Ishikawa (cell line): ENCODE data around the gene SLX9.
A peak's percentile ranks its signal among the peaks of the same experiment; 100 is the strongest.

ENCODE experiments used
- CEBPB ChIP-seq: IDR thresholded peaks from 2 replicates; pipeline ENCODE4 v1.6.1; 2012
- CREB1 ChIP-seq: IDR thresholded peaks from 2 replicates; pipeline ENCODE4 v1.6.1; 2012; ENCODE audit warnings: low read depth
- EGR1 ChIP-seq: IDR thresholded peaks from 2 replicates; pipeline ENCODE4 v1.6.1; 2012
- EP300 ChIP-seq: IDR thresholded peaks from 2 replicates; pipeline ENCODE4 v1.6.1; 2012; ENCODE audit warnings: borderline replicate concordance
- FOXM1 ChIP-seq: IDR thresholded peaks from 2 replicates; pipeline ENCODE4 v1.6.1; 2012; ENCODE audit warnings: low read depth, borderline replicate concordance
- NFIC ChIP-seq: IDR thresholded peaks from 2 replicates; pipeline ENCODE4 v1.6.1; 2012
- RAD21 ChIP-seq: IDR thresholded peaks from 2 replicates; pipeline ENCODE4 v1.6.1; 2012; ENCODE audit warnings: low read depth
- TAF1 ChIP-seq: IDR thresholded peaks from 2 replicates; pipeline ENCODE4 v1.6.1; 2012; ENCODE audit warnings: low read depth, mild to moderate bottlenecking
- TCF12 ChIP-seq: IDR thresholded peaks from 2 replicates; pipeline ENCODE4 v1.6.1; 2012; ENCODE audit warnings: low read depth
- TEAD4 ChIP-seq: IDR thresholded peaks from 2 replicates; pipeline ENCODE4 v1.6.1; 2012
- YY1 ChIP-seq: IDR thresholded peaks from 2 replicates; pipeline ENCODE4 v1.6.1; 2012; ENCODE audit warnings: low read depth
- ZBTB7A ChIP-seq: IDR thresholded peaks from 2 replicates; pipeline ENCODE4 v1.6.1; 2012; ENCODE audit warnings: low read depth
- TF ChIP-seq, protein P1 (sequence below): IDR thresholded peaks from 2 replicates; pipeline ENCODE4 v1.6.1; 2012
- TF ChIP-seq, protein P2 (sequence below): IDR thresholded peaks from 2 replicates; pipeline ENCODE4 v1.6.1; 2012; ENCODE audit warnings: low read depth, mild to moderate bottlenecking
- TF ChIP-seq, protein P3 (sequence below): IDR thresholded peaks from 2 replicates; pipeline ENCODE4 v1.6.1; 2012

The SLX9 gene

GRCh38 chr21:44939532-44940115 lies at the start of gene SLX9:
SLX9 (plus strand) TSS chr21:44940029; CDS start chr21:44940058, 29 bp downstream.
- TF ChIP-seq EGR1 (no peak), CREB1 (peak; percentile 23; the same call in 1 of the 2 replicates), TCF12 (peak; percentile 77; the same call in 1 of the 2 replicates), NFIC (no peak), EP300 (peak; percentile 25; the same call in 1 of the 2 replicates), CEBPB (no peak; the same call in 1 of the 2 replicates), ZBTB7A (peak; percentile 72; the same call in 1 of the 2 replicates), TAF1 (peak; percentile 98), RAD21 (no peak; the same call in 1 of the 2 replicates), YY1 (peak; percentile 77), TEAD4 (peak; percentile 32; the same call in 1 of the 2 replicates), FOXM1 (no peak)
- TF ChIP-seq, protein P1, sequence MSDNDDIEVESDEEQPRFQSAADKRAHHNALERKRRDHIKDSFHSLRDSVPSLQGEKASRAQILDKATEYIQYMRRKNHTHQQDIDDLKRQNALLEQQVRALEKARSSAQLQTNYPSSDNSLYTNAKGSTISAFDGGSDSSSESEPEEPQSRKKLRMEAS = peak; percentile 89
- TF ChIP-seq, protein P2, sequence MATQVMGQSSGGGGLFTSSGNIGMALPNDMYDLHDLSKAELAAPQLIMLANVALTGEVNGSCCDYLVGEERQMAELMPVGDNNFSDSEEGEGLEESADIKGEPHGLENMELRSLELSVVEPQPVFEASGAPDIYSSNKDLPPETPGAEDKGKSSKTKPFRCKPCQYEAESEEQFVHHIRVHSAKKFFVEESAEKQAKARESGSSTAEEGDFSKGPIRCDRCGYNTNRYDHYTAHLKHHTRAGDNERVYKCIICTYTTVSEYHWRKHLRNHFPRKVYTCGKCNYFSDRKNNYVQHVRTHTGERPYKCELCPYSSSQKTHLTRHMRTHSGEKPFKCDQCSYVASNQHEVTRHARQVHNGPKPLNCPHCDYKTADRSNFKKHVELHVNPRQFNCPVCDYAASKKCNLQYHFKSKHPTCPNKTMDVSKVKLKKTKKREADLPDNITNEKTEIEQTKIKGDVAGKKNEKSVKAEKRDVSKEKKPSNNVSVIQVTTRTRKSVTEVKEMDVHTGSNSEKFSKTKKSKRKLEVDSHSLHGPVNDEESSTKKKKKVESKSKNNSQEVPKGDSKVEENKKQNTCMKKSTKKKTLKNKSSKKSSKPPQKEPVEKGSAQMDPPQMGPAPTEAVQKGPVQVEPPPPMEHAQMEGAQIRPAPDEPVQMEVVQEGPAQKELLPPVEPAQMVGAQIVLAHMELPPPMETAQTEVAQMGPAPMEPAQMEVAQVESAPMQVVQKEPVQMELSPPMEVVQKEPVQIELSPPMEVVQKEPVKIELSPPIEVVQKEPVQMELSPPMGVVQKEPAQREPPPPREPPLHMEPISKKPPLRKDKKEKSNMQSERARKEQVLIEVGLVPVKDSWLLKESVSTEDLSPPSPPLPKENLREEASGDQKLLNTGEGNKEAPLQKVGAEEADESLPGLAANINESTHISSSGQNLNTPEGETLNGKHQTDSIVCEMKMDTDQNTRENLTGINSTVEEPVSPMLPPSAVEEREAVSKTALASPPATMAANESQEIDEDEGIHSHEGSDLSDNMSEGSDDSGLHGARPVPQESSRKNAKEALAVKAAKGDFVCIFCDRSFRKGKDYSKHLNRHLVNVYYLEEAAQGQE = 0 out of 2 replicates have a peak, but pooled peaks have one; percentile 11
- TF ChIP-seq, protein P3, sequence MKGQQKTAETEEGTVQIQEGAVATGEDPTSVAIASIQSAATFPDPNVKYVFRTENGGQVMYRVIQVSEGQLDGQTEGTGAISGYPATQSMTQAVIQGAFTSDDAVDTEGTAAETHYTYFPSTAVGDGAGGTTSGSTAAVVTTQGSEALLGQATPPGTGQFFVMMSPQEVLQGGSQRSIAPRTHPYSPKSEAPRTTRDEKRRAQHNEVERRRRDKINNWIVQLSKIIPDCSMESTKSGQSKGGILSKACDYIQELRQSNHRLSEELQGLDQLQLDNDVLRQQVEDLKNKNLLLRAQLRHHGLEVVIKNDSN = peak; percentile 51; the same call in 1 of the 2 replicates

GRCh38 chr21:44890338-44890931 lies 49.4 kb upstream of the SLX9 start:
- TF ChIP-seq, protein P1 = no peak
- TF ChIP-seq NFIC (no peak), EGR1 (no peak), EP300 (no peak), YY1 (no peak)

- no peak for TF ChIP-seq EGR1
- no peak for TF ChIP-seq CREB1
- TF ChIP-seq TEAD4 = no peak
- no peak for TF ChIP-seq EP300
- TF ChIP-seq, protein P3 = no peak
- no peak for TF ChIP-seq ZBTB7A
- TF ChIP-seq TCF12 = no peak
- TF ChIP-seq YY1 = no peak
- TF ChIP-seq TAF1 = no peak
- TF ChIP-seq NFIC = no peak
- TF ChIP-seq RAD21 = no peak
- TF ChIP-seq FOXM1 = no peak
- TF ChIP-seq, protein P2 = no peak
- TF ChIP-seq, protein P1 = no peak
These were observed 48.8 kb upstream of the SLX9 start for GRCh38 chr21:44890961-44891541.

DNA sequence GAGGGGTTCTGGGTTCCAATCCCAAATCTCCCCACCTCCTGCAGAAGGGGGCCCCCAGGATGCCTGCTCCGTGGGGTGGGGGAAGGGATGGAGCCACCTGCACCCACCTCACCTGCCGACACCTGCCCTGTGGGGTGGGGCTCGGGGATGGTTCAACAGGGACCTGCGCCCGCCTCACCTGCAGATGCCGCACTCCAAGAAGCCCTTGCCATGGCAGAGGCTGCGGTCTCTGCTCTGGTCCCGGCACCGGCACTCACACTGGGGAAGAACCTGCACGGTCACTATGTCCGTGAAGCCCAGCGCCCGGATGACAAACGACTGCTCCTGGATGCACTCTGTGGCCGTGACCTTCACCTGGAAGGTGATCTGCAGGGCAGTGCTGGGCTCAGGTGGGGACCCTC lies 48.2 kb upstream of the SLX9 start:
- TF ChIP-seq TCF12 = no peak
- TF ChIP-seq, protein P1 = no peak
- TF ChIP-seq EP300 = no peak
- TF ChIP-seq FOXM1 = no peak
- TF ChIP-seq CEBPB = no peak
- TF ChIP-seq EGR1 = no peak
- TF ChIP-seq TEAD4 = no peak
- TF ChIP-seq CREB1 = no peak
- TF ChIP-seq NFIC = no peak

GRCh38 chr21:44892095-44892494 lies 47.7 kb upstream of the SLX9 start:
- TF ChIP-seq CREB1 (no peak), EGR1 (no peak), FOXM1 (no peak), NFIC (no peak), TAF1 (no peak), ZBTB7A (no peak), RAD21 (no peak), YY1 (no peak), TCF12 (no peak)
- TF ChIP-seq, protein P3 = no peak
- TF ChIP-seq, protein P1 = no peak
- TF ChIP-seq, protein P2 = no peak
